Measurements from ENCODE around the gene CCHCR1.
"Not testable (repeated sequence)": the region's sequence is repeated elsewhere in the genome, so short reads cannot be mapped to it uniquely, and the experiment has no call there.

GRCh38 chr6:31196251-31197022 is 38.8 kb upstream of the CCHCR1 start:
- TF ChIP-seq YY1 (IDR thresholded peaks at IDR 0.05; ENCODE audit: insufficient read depth, insufficient read length); ZNF274 (IDR thresholded peaks at IDR 0.05; ENCODE audit: low read depth, low read length); SUZ12 (IDR thresholded peaks at IDR 0.05; ENCODE audit: extremely low read depth, insufficient read depth, insufficient read length): not testable (repeated sequence)
